ENCODE data around the gene TFF1.

TFF1 gene

GRCh38 chr21:42317826-42318746 lies 48.2 kb downstream of the TFF1 start:
- no peak for DNase-seq (ENCODE audit: low read depth)

- DNase-seq (ENCODE audit: low read depth), result no peak
Observed at GRCh38 chr21:42317341-42317741, 49.0 kb downstream of the TFF1 start.

- DNase-seq (ENCODE audit: low read depth), result no peak
Observed at GRCh38 chr21:42316891-42317290, 49.4 kb downstream of the TFF1 start.

GRCh38 chr21:42315296-42315891 lies 50.9 kb downstream of the TFF1 start, which contains the start of gene TFF3:
TFF3 (minus strand) TSS chr21:42315409; CDS start chr21:42315374, 35 bp downstream.
- no peak for DNase-seq (ENCODE audit: low read depth)

GRCh38 chr21:42314616-42315295 lies 51.6 kb downstream of the TFF1 start:
- no peak for DNase-seq (ENCODE audit: low read depth)

- DNase-seq (ENCODE audit: low read depth), result no peak
Observed at GRCh38 chr21:42313501-42313969, 52.8 kb downstream of the TFF1 start.

- DNase-seq (ENCODE audit: low read depth), result no peak
Observed at GRCh38 chr21:42312626-42313104, 53.7 kb downstream of the TFF1 start.

Data from stimulated activated CD8-positive, alpha-beta memory T cell treated with anti-CD3 and anti-CD28 coated beads, Interleukin-12 subunit alpha, Interleukin-12 subunit beta, amount 100 ng/mL, for 1 hour (primary cell).